ENCODE data around the gene MVK.

The MVK gene

GRCh38 chr12:109645194-109645593, 71.6 kb downstream of the MVK start:
- no peak overlapping the region for H3K27ac ChIP-seq
- no peaks in the 10 kb centered on the region for H3K9me3 ChIP-seq
- H3K4me1 ChIP-seq = no peaks in the 10 kb centered on the region
- H3K4me3 ChIP-seq = no peak overlapping the region
- intact Hi-C loops (cut with DNase I; ENCODE audit: low total_unique reads) = no loop called here
- TF ChIP-seq, protein P1, sequence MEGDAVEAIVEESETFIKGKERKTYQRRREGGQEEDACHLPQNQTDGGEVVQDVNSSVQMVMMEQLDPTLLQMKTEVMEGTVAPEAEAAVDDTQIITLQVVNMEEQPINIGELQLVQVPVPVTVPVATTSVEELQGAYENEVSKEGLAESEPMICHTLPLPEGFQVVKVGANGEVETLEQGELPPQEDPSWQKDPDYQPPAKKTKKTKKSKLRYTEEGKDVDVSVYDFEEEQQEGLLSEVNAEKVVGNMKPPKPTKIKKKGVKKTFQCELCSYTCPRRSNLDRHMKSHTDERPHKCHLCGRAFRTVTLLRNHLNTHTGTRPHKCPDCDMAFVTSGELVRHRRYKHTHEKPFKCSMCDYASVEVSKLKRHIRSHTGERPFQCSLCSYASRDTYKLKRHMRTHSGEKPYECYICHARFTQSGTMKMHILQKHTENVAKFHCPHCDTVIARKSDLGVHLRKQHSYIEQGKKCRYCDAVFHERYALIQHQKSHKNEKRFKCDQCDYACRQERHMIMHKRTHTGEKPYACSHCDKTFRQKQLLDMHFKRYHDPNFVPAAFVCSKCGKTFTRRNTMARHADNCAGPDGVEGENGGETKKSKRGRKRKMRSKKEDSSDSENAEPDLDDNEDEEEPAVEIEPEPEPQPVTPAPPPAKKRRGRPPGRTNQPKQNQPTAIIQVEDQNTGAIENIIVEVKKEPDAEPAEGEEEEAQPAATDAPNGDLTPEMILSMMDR (IDR thresholded peaks at IDR 0.05) = no peak
- DNase-seq = no peak
- no peaks in the 10 kb centered on the region for H3K36me3 ChIP-seq
- H3K27me3 ChIP-seq = peaks cover 0 to 71% of the 10 kb centered on the region in 2 donors

DNA sequence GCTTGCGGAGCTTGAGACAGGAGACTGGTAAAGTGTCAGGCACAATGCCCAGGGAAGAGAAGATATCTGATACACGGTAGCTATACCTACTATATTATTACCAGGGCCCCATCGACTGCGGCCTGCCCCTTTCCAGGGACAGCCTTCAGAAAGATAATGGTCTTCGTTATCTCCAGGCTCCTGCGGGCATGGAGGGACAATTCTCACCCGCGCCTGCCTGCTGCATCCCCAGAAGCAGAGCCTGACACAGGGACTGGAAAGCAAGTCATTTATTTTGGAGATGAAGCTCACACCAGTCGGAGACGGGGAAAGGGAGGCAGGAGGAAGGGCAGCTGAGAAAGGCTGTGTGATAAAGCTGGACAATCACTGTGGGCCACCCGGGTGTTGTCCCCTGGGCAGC, 72.1 kb downstream of the MVK start:
- intact Hi-C loops (cut with DNase I; ENCODE audit: low total_unique reads) = no loop called here
- Histone ChIP-seq H3K4me1 (no peaks in the 10 kb centered on the region), H3K4me3 (no peak overlapping the region), H3K36me3 (no peaks in the 10 kb centered on the region), H3K9me3 (no peaks in the 10 kb centered on the region), H3K27ac (no peak overlapping the region), H3K27me3 (peaks cover 0 to 68% of the 10 kb centered on the region in 2 donors)
- TF ChIP-seq, protein P1 (IDR thresholded peaks at IDR 0.05) = no peak
- DNase-seq = no peak

Measured in tibial artery (tissue), 4 donors.